ENCODE data around the gene RXRB. TPM values are rescaled to one million over a fixed set of nuclear protein-coding genes. Genes with fewer than 3 reads are reported as not detected.

RXRB gene
- total and polyA plus RNA-seq, 2 of the 13 experiments (the other 11 are each of a cell fraction or from before 2014, with no cell fraction given), result 26.7 to 55.7 TPM

GRCh38 chr6:33183071-33183683 lies 17.3 kb downstream of the RXRB start:
- Histone ChIP-seq H4K20me1 (ENCODE audit: insufficient read depth, low read length) (no peaks in the 10 kb centered on the region), H3K9me3 (ENCODE audit: low read length) (peaks cover 19% of the 10 kb centered on the region; the same call in 1 of the 2 replicates), H3K4me1 (ENCODE audit: insufficient read depth, low read length) (peaks cover 6% of the 10 kb centered on the region; the same call in 1 of the 2 replicates), H3K4me3 (replicated peaks in 1 of 3; ENCODE audit: insufficient read depth in 1 of 3, low read depth in 2 of 3, low read length in 3 of 3) (no peak overlapping the region; a peak in 1 of 6 replicates), H3K9ac (ENCODE audit: insufficient read depth, low read depth, low read length) (no peak overlapping the region), H3K4me2 (ENCODE audit: low read depth, low read length) (peak overlapping the region; percentile 45), H2AFZ (ENCODE audit: low read length) (peak overlapping the region; percentile 68), H3K36me3 (replicated peaks in 1 of 2; ENCODE audit: control insufficient read depth in 1 of 2, insufficient read depth in 2 of 2, low read length in 2 of 2) (no peaks in the 10 kb centered on the region), H3K27ac (ENCODE audit: extremely low read length, insufficient read depth, low read length) (no peak overlapping the region), H3K79me2 (ENCODE audit: insufficient read depth, low read length) (no peaks in the 10 kb centered on the region), H3K27me3 (ENCODE audit: control insufficient read depth in 1 of 2, insufficient read depth in 2 of 2, low read length in 2 of 2) (peaks cover 2 to 17% of the 10 kb centered on the region in 2 experiments; a peak in 1 of 5 replicates)
- 57% methylated on average over 5 of the region's 5 CpGs for WGBS (ENCODE audit: low lambda C conversion rate)
- ChIA-PET CTCF (ENCODE audit: low intra/inter-chr PET ratio, low total read pairs) (no interaction called here), POLR2A (no interaction called here)
- in situ Hi-C loops (cut with HindIII; ENCODE audit: extremely low pct_ligation_motif_present, low pct_unique_long_range_greater_than_20kb), result no loop called here
- no peak for ATAC-seq
- intact Hi-C loops (cut with micrococcal nuclease; ENCODE audit: unreplicated experiment), result no loop called here
- BruUV-seq (replicated peaks), result no TSS peak
- DNase-seq (ENCODE audit: low spot score), result no peak
- peak; percentile 28 for FAIRE-seq
- TF ChIP-seq ZNF414 (CRISPR knock-in tag; IDR thresholded peaks at IDR 0.05) (no peak), ZNF766 (CRISPR knock-in tag; IDR thresholded peaks at IDR 0.05; ENCODE audit: borderline replicate concordance) (no peak), PPARG (CRISPR knock-in tag; conservative IDR thresholded peaks at IDR 0.05) (no peak), ZNF407 (CRISPR knock-in tag; IDR thresholded peaks at IDR 0.05; ENCODE audit: not compliant biosample characterization) (no peak), ZNF260 (CRISPR knock-in tag; IDR thresholded peaks at IDR 0.05; ENCODE audit: borderline replicate concordance, low read depth) (no peak), NFE2 (CRISPR knock-in tag; IDR thresholded peaks at IDR 0.05) (no peak), NR2F6 (IDR thresholded peaks at IDR 0.05) (no peak), NR2F6 (CRISPR knock-in tag; IDR thresholded peaks at IDR 0.05) (no peak), SIX4 (CRISPR knock-in tag; IDR thresholded peaks at IDR 0.05) (no peak), HOXD1 (CRISPR knock-in tag; IDR thresholded peaks at IDR 0.05) (no peak), MXD1 (CRISPR knock-in tag; IDR thresholded peaks at IDR 0.05) (no peak), DNMT3B (CRISPR knock-in tag; conservative IDR thresholded peaks at IDR 0.05) (no peak), FOXO4 (CRISPR knock-in tag; conservative IDR thresholded peaks at IDR 0.05) (no peak), HHEX (CRISPR knock-in tag; IDR thresholded peaks at IDR 0.05) (no peak), JUN (CRISPR knock-in tag; IDR thresholded peaks at IDR 0.05) (no peak)
